HPDE6-E6E7 (cell line): ENCODE data around the gene TTC1.
"Not testable (repeated sequence)": the region's sequence is repeated elsewhere in the genome, so short reads cannot be mapped to it uniquely, and the experiment has no call there.

ENCODE experiments used
- DNase-seq: peaks from one replicate; pipeline ENCODE4 v3.0.0; 2011; ENCODE audit warnings: missing footprints; ENCODE audit errors: extremely low spot score

Gene TTC1

GRCh38 chr5:160040471-160040835 is 31.5 kb downstream of the TTC1 start:
- no peak for DNase-seq

- no peak for DNase-seq
Measured at GRCh38 chr5:160042671-160043070, 33.7 kb downstream of the TTC1 start.

- no peak for DNase-seq
Measured at GRCh38 chr5:160044391-160044804, 35.5 kb downstream of the TTC1 start.

- no peak for DNase-seq
Measured at GRCh38 chr5:160044967-160045366, 36.0 kb downstream of the TTC1 start.

GRCh38 chr5:160047423-160047822 is 38.5 kb downstream of the TTC1 start:
- DNase-seq, result no peak

DNA sequence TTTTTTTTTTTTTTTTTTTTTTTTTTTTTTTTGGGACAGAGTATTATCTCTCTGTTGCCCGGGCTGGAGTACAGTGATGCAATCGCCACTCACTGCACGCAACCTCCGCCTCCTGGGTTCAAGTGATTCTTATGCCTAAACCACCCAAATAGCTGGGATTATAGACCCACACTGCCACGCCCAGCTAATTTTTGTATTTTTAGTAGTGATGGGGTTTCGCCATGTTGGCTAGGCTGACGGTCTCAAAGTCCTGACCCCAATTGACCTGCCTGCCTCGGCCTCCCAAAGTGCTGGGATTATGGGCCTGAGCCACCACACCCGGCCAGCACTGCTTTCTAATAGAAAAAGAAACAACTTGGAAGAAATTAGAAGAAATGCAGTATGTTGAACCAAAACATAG is 39.2 kb downstream of the TTC1 start:
- DNase-seq, result no peak

- DNase-seq, result no peak
Measured at GRCh38 chr5:160049099-160049498, 40.2 kb downstream of the TTC1 start.

- no peak for DNase-seq
Measured at GRCh38 chr5:160054047-160054446, 45.1 kb downstream of the TTC1 start.

DNA sequence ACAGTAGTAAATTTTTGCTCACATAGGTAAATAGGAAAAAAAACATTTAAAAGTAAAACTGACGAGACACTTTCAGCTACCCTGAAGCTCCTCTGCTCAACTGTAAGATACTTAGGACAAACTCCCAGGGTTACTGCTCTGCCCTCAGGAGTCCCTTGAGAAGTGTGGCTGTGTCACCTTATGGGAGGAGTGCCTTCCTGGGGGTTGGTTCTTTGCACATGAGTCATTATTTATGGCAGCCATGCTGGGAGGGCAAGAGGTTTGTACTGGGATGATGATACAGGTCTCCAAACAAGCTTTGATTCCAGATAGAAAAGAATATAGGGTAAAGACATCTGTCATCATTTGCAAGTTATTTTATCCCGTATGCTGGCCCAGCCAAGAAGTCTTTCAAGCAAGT is 45.9 kb downstream of the TTC1 start:
- DNase-seq, result peak; percentile 49

- DNase-seq, result no peak
Measured at GRCh38 chr5:160057256-160057655, 48.3 kb downstream of the TTC1 start.

DNA sequence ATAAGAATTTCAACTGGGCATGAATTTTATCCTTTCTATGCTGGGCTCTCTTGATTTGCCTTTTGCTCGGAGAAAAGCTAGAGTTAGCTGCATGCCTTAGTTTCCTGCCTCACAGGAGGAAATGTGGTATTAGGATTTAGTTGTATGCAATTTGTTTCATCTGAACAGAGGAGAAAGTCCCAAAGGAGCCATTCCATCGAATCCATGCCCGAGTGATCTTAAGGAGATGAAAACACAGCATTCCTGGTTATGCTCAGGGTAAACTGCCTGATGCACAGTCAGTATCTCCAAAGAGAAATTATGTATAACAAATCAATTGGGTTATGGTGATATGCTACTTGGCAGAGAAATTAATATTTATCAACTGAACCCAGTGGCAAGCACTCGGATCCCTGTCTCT is 51.1 kb downstream of the TTC1 start:
- DNase-seq, result no peak

DNA sequence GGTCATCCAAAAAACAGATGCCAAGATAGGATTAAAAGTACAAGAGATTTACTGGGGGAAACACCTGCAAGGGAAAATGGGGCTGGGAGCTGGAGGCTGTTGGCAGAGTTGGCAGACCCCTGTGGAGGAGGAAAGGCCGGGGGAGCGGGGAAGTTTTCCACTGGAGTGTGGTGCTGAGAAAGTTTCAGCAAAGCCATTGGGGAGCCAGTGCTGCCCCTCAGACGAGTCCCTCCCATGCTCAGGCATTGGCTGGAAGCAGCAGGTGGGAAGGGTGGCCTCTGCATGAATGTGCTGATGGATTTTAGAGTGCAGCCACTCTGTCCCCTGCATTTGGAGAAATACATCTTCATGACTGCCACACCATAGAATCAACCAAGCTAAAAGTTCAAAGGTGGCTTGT is 52.8 kb downstream of the TTC1 start:
- no peak for DNase-seq

DNA sequence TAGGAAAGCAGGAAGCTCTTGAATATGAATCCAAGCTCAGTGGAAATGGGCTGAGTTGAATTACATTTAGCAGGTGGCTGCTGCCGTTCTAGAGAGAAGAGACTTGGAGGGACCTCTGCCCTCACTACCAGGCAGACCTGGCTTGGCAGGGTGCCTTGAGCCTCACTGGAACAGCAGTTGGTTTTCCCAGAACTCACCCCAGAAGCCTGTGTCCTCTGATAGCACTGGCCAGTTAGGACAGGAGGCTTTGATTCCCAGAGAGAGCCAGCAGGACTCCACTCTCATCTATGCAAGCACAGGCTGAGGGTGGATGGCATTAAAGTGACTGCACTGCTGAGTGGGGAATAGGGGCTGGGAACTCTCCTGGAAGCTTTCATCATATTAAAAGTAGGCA is 55.5 kb downstream of the TTC1 start:
- no peak for DNase-seq

GRCh38 chr5:160064995-160065614 is 56.2 kb downstream of the TTC1 start:
- peak; percentile 94 for DNase-seq

- not testable (repeated sequence) for DNase-seq
Measured at GRCh38 chr5:160069120-160069519, 60.2 kb downstream of the TTC1 start.

DNA sequence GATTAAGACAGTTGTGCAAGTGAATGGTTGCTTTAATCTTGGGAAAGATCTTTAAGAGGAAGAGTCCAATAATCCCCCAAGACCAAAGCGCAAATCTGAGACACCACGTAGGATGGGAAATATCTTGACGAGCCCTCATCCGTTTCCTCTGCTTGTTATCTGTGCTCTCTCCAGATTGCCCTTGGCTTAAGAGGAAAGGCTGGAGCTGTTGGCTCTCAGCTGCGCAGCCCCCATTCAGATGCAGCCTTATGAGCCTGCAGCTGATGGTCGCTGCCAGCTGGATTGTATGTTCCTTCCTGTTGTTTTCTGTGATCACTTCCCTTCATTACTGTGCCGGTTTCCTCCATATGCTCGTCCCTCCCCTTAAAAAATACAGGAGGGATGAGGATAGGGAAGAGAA is 62.6 kb downstream of the TTC1 start:
- no peak for DNase-seq

DNA sequence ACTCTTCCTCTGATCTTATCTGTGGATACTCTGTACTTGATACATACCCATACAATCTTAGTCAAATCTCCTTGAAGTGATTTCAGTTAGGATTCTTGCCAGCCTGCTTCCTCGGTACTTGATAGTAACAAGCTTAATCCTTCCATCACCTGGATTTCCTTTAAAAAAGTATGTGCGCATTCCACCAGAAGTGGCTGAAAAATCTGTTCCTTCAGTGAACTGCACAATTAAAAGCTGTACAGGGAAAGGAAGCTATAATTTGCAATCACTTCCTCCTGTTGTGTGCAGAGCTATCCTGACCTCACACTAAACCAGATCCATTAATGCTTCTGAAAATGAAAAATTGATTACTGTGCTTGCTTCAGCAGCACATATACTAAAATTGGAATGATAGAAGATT is 63.0 kb downstream of the TTC1 start:
- DNase-seq, result no peak

- DNase-seq, result no peak
Measured at GRCh38 chr5:160075073-160075472, 66.1 kb downstream of the TTC1 start.

DNA sequence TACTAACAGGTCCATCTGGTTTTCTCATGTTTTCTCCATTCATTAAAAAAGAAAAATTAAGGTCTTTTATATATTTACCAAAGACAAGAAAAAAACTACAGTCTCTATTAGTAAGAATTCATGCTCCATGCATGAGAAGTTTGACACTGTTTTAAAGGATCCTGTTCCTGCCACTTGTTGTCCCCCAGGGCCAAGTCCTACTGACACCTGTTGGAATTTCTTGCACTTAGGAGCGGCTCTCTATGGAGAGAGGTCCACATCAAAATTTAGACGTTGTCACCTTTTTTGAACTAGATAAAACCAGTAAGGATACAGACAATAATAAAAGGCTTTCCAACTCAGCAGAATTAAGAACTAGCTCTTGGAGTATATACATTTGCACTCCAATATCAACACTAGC is 68.1 kb downstream of the TTC1 start:
- no peak for DNase-seq

DNA sequence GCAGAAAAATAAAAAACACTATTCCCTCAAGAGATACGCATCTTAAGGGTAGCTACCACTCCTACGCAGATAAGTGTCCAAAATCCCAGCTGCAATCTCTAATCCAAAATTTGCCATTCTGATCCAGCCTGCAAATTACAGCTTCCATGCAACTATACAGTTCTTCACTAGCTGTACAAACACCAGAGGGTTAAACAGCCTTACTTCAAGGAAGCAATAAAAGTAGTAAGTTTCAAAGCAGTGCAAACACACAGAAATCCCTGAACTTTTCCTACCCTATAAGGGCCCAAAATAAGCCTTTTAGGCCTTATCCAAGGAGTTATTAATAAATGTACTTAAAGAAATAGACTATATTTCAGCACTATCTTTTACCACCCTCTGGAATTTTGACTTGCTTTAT is 70.8 kb downstream of the TTC1 start:
- DNase-seq, result no peak

DNA sequence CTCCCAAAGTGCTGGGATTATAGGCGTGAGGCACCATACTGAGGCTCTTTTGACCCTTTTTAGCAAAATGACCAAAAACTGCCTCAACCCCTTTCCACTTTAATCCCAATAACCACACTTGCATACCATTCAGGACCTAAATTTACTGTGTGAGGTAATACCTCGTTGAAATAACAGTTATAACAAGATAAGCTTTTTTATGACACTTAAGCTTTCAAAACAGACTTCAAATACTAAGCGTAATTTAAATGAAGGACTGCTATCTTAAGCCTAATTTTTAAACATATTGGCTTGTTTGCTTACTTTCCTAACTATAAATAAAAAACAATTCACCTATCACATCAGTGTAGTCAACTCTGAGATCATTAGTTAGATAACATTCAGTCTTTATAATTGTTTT is 72.6 kb downstream of the TTC1 start:
- DNase-seq, result no peak

DNA sequence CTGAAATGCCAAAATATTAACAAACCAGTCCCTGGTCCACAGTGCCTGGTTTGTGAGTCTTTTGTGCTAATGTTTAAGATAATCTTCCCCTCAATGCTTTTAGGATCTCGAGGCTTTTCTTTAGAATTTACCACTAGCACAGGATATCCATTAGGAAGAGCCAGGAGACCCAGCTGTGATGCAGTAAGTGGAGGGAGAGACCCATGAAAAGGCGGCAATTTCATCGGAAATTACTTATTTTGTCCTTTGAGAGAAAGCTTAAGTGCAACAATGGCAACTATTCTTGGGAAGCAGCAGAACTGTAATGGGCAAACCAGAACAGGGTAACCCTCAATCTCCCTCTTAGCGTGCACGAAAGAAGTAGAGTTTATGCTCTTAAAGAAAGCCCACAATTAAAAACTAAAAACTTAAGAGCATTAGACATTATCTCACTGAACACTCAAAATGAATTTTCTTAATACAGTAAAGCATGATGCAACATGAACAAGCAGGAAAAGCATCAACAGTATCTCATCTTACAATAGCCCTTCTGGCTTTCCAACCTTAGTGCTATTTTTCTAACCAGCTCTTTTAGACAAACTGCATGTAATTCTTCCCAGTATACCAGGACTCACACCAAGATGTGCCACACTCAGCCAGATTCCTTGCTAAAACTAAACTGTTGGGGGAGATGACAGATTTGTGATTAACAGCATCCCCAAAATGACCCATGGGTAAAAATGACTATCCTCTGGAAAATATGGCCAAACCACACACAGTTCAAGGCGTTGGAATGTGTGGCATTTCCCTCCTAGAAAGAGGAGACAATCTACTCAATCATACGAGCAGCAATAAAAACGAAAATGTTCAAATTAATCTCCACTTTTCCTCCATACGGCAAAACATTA is 73.9 kb downstream of the TTC1 start:
- DNase-seq, result no peak

DNA sequence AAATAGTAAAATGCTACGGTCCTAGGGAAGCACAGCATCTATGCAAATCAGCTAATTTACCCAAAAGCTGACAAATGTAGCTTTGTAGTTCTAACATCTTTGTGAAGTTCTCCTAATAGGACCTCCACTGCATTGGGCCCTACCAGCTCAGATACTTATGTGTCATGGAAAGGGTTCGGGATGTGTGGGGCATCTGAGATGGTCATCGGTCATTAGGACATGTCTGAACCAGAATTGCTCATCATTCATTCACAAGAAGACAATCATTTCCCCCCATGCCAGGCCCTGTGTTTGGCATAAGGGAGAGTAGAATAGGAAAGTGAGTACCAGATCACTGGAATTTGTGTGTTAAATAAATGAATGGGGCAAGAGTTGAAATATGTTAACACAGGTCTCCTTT is 74.6 kb downstream of the TTC1 start:
- DNase-seq, result no peak

DNA sequence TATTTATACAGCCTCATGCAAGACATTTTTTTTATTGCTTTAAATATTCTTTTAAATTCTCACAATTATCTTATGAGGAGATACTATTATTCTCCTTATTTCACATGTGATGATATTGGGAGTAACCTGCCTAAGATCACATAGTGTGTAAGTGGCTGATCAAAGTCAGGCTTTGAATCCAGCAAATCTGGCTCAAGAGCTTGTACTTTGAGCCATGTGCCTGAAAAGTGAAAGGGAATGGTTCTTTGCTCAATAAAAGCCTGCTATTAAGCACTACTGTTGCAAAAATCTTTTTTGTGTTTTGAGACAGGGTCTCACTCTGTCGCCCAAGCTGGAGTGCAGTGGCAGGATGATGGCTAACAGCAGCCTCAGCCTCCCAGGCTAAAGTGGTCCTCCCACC is 75.2 kb downstream of the TTC1 start:
- DNase-seq, result no peak
